Effector memory CD8-positive, alpha-beta T cell (primary cell): ENCODE measurements around the gene PLK1.
"Not testable (repeated sequence)": the region's sequence is repeated elsewhere in the genome, so short reads cannot be mapped to it uniquely, and the experiment has no call there.

ENCODE experiments used
- ATAC-seq: fragments of 150-1000 bp; cut with Tn5 transposase; replicated peaks from 2 replicates; pipeline ENCODE4 v1.10.0; 2021; ENCODE audit warnings: mild to moderate bottlenecking, moderate library complexity
- DNase-seq, 3 experiments: peaks; one replicate each; pipeline ENCODE4 v3.0.0; 2021
- H3K27ac Mint-ChIP-seq, 2 donors: one replicate each; pipeline ENCODE4 v1.8.0; 2022; ENCODE audit warnings: mild to moderate bottlenecking in 2 of 2, mixed read lengths in 2 of 2, moderate library complexity in 2 of 2
- H3K27me3 Mint-ChIP-seq, 2 donors: one replicate each; pipeline ENCODE4 v1.8.0; 2022; ENCODE audit warnings: mixed read lengths in 2 of 2
- H3K36me3 Mint-ChIP-seq: one replicate; pipeline ENCODE4 v1.8.0; 2022; ENCODE audit warnings: mild to moderate bottlenecking, moderate library complexity, mixed read lengths; ENCODE audit not compliant: insufficient read depth
- H3K4me1 Mint-ChIP-seq, 2 donors: one replicate each; pipeline ENCODE4 v1.8.0; 2022; ENCODE audit warnings: low read depth in 2 of 2, mixed read lengths in 2 of 2
- H3K4me3 Mint-ChIP-seq, 2 donors: one replicate each; pipeline ENCODE4 v1.8.0; 2022; ENCODE audit warnings: mild to moderate bottlenecking in 2 of 2, mixed read lengths in 2 of 2, moderate library complexity in 2 of 2
- H3K9me3 Mint-ChIP-seq, 2 donors: one replicate each; pipeline ENCODE4 v1.8.0; 2022; ENCODE audit warnings: mixed read lengths in 2 of 2

The PLK1 gene

GRCh38 chr16:23706439-23706838 is 27.8 kb downstream of the PLK1 start:
- no peak for DNase-seq
- H3K36me3 Mint-ChIP-seq, result no peaks in the 10 kb centered on the region
- no peak overlapping the region for H3K4me3 Mint-ChIP-seq
- peaks cover 4 to 6% of the 10 kb centered on the region in 2 donors for H3K9me3 Mint-ChIP-seq
- H3K4me1 Mint-ChIP-seq, result no peaks in the 10 kb centered on the region
- no peak overlapping the region for H3K27ac Mint-ChIP-seq
- peaks cover 32 to 52% of the 10 kb centered on the region in 2 donors for H3K27me3 Mint-ChIP-seq
- no peak for ATAC-seq

GRCh38 chr16:23709536-23709935 is 30.8 kb downstream of the PLK1 start:
- Mint-ChIP-seq H3K4me1 (peaks cover 0 to 4% of the 10 kb centered on the region in 2 donors), H3K27me3 (peaks cover 45 to 70% of the 10 kb centered on the region in 2 donors), H3K9me3 (peaks cover 0 to 2% of the 10 kb centered on the region in 2 donors), H3K36me3 (no peaks in the 10 kb centered on the region), H3K4me3 (no peak overlapping the region), H3K27ac (no peak overlapping the region)
- no peak for ATAC-seq
- no peak for DNase-seq

- DNase-seq, result no peak
- H3K27ac Mint-ChIP-seq, result no peak overlapping the region
- ATAC-seq, result no peak
- H3K27me3 Mint-ChIP-seq, result peaks cover 45 to 70% of the 10 kb centered on the region in 2 donors
- H3K9me3 Mint-ChIP-seq, result peaks cover 0 to 2% of the 10 kb centered on the region in 2 donors
- no peaks in the 10 kb centered on the region for H3K36me3 Mint-ChIP-seq
- H3K4me3 Mint-ChIP-seq, result no peak overlapping the region
- H3K4me1 Mint-ChIP-seq, result peaks cover 0 to 4% of the 10 kb centered on the region in 2 donors
Measured at GRCh38 chr16:23710008-23710407, 31.3 kb downstream of the PLK1 start.

- ATAC-seq (no peak), DNase-seq (no peak)
- peaks cover 41 to 67% of the 10 kb centered on the region in 2 donors for H3K27me3 Mint-ChIP-seq
- H3K9me3 Mint-ChIP-seq, result peaks cover 0 to 2% of the 10 kb centered on the region in 2 donors
- no peak overlapping the region for H3K4me3 Mint-ChIP-seq
- H3K27ac Mint-ChIP-seq, result no peak overlapping the region
- no peaks in the 10 kb centered on the region for H3K36me3 Mint-ChIP-seq
- peaks cover 0 to 4% of the 10 kb centered on the region in 2 donors for H3K4me1 Mint-ChIP-seq
Measured at GRCh38 chr16:23710504-23710903, 31.8 kb downstream of the PLK1 start.

- Mint-ChIP-seq H3K27ac (no peak overlapping the region), H3K4me1 (peaks cover 0 to 4% of the 10 kb centered on the region in 2 donors), H3K27me3 (peaks cover 41 to 59% of the 10 kb centered on the region in 2 donors), H3K9me3 (peaks cover 0 to 2% of the 10 kb centered on the region in 2 donors), H3K4me3 (no peak overlapping the region), H3K36me3 (no peaks in the 10 kb centered on the region)
- ATAC-seq, result no peak
- DNase-seq, result no peak
Measured at GRCh38 chr16:23711785-23712184, 33.1 kb downstream of the PLK1 start.

- Mint-ChIP-seq H3K4me1 (peaks cover 0 to 4% of the 10 kb centered on the region in 2 donors), H3K27me3 (peaks cover 53 to 60% of the 10 kb centered on the region in 2 donors)
Measured at GRCh38 chr16:23712976-23713375, 34.3 kb downstream of the PLK1 start, which contains the start of gene ERN2. TSS of gene ERN2 (minus strand) at chr16:23713222. CDS start at chr16:23713187, 35 bp downstream.

GRCh38 chr16:23716484-23716883 is 37.8 kb downstream of the PLK1 start:
- no peak for DNase-seq
- H3K27ac Mint-ChIP-seq, result no peak overlapping the region
- H3K9me3 Mint-ChIP-seq, result no peaks in the 10 kb centered on the region
- H3K4me3 Mint-ChIP-seq, result no peak overlapping the region
- H3K27me3 Mint-ChIP-seq, result peaks cover 43 to 44% of the 10 kb centered on the region in 2 donors
- no peaks in the 10 kb centered on the region for H3K36me3 Mint-ChIP-seq
- peaks cover 0 to 4% of the 10 kb centered on the region in 2 donors for H3K4me1 Mint-ChIP-seq
- ATAC-seq, result no peak

More at GRCh38 chr16:23712976-23713375, 34.3 kb downstream of the PLK1 start, which contains the start of gene ERN2:
- no peak for DNase-seq
- no peak for ATAC-seq
- Mint-ChIP-seq H3K36me3 (no peaks in the 10 kb centered on the region), H3K9me3 (peaks cover 0 to 2% of the 10 kb centered on the region in 2 donors), H3K27ac (no peak within 1 kb of the TSS), H3K4me3 (no peak within 1 kb of the TSS)

- not testable (repeated sequence) for H3K9me3 Mint-ChIP-seq, DNase-seq, ATAC-seq, H3K36me3 Mint-ChIP-seq, H3K4me1 Mint-ChIP-seq, H3K4me3 Mint-ChIP-seq, H3K27ac Mint-ChIP-seq
- H3K27me3 Mint-ChIP-seq, result peaks cover 13 to 25% of the 10 kb centered on the region in 2 donors
Measured at GRCh38 chr16:23722613-23723240, 44.0 kb downstream of the PLK1 start.

- H3K36me3 Mint-ChIP-seq, result no peaks in the 10 kb centered on the region
- no peak overlapping the region for H3K27ac Mint-ChIP-seq
- DNase-seq, result no peak
- H3K9me3 Mint-ChIP-seq, result peaks cover 0 to 3% of the 10 kb centered on the region in 2 donors
- peaks cover 18 to 23% of the 10 kb centered on the region in 2 donors for H3K27me3 Mint-ChIP-seq
- no peak for ATAC-seq
- peaks cover 4% of the 10 kb centered on the region in 2 donors for H3K4me1 Mint-ChIP-seq
- no peak overlapping the region for H3K4me3 Mint-ChIP-seq
Measured at GRCh38 chr16:23724096-23724784, 45.6 kb downstream of the PLK1 start.

- no peaks in the 10 kb centered on the region for H3K36me3 Mint-ChIP-seq
- DNase-seq, result no peak
- H3K9me3 Mint-ChIP-seq, result peaks cover 0 to 3% of the 10 kb centered on the region in 2 donors
- no peak overlapping the region for H3K27ac Mint-ChIP-seq
- peaks cover 22 to 29% of the 10 kb centered on the region in 2 donors for H3K27me3 Mint-ChIP-seq
- H3K4me3 Mint-ChIP-seq, result no peak overlapping the region
- H3K4me1 Mint-ChIP-seq, result peaks cover 4% of the 10 kb centered on the region in 2 donors
- ATAC-seq, result no peak
Measured at GRCh38 chr16:23724785-23725131, 46.1 kb downstream of the PLK1 start.

- Mint-ChIP-seq H3K27ac (no peak overlapping the region), H3K36me3 (no peaks in the 10 kb centered on the region), H3K27me3 (peaks cover 31 to 34% of the 10 kb centered on the region in 2 donors), H3K9me3 (peaks cover 0 to 3% of the 10 kb centered on the region in 2 donors), H3K4me3 (no peak overlapping the region), H3K4me1 (peaks cover 4% of the 10 kb centered on the region in 2 donors)
- ATAC-seq (no peak), DNase-seq (no peak)
Measured at GRCh38 chr16:23726710-23727109, 48.0 kb downstream of the PLK1 start.

- Mint-ChIP-seq H3K9me3 (peaks cover 0 to 2% of the 10 kb centered on the region in 2 donors), H3K36me3 (no peaks in the 10 kb centered on the region), H3K4me1 (peaks cover 4% of the 10 kb centered on the region in 2 donors), H3K4me3 (no peak overlapping the region), H3K27me3 (peaks cover 26 to 32% of the 10 kb centered on the region in 2 donors), H3K27ac (peak overlapping the region in 1 of 2 donors; percentile 8)
- ATAC-seq, result no peak
- DNase-seq, result no peak
Measured at GRCh38 chr16:23728112-23728477, 49.4 kb downstream of the PLK1 start.

GRCh38 chr16:23729503-23730424 is 51.1 kb downstream of the PLK1 start:
- Mint-ChIP-seq H3K27me3 (peaks cover 22 to 23% of the 10 kb centered on the region in 2 donors), H3K36me3 (no peaks in the 10 kb centered on the region), H3K4me1 (peaks cover 4 to 5% of the 10 kb centered on the region in 2 donors), H3K27ac (peak overlapping the region in 1 of 2 donors; percentile 46), H3K9me3 (no peaks in the 10 kb centered on the region), H3K4me3 (no peak overlapping the region)
- ATAC-seq (no peak), DNase-seq (no peak)
